T-helper 2 cell treated with Interferon-gamma antibody and Interleukin-4, amounts not matched to agents 5 μg/mL and 100 μg/mL, for 36 hours (primary cell): ENCODE measurements around the gene SFXN4.
A peak's percentile ranks its signal among the peaks of the same experiment; 100 is the strongest.
"Not testable (repeated sequence)": the region's sequence is repeated elsewhere in the genome, so short reads cannot be mapped to it uniquely, and the experiment has no call there.

Experiments
- DNase-seq: peaks from one replicate; pipeline ENCODE4 v3.0.0; 2021; ENCODE audit warnings: low spot score
- H3K27ac Mint-ChIP-seq: one replicate; pipeline ENCODE4 v1.8.0; 2021; ENCODE audit warnings: mild to moderate bottlenecking, mixed read lengths
- H3K27me3 Mint-ChIP-seq: one replicate; pipeline ENCODE4 v1.8.0; 2021; ENCODE audit warnings: low read depth, mixed read lengths
- H3K36me3 Mint-ChIP-seq: one replicate; pipeline ENCODE4 v1.8.0; 2021; ENCODE audit warnings: low read depth, mixed read lengths
- H3K4me1 Mint-ChIP-seq: one replicate; pipeline ENCODE4 v1.8.0; 2021; ENCODE audit warnings: low read depth, mixed read lengths
- H3K4me3 Mint-ChIP-seq: one replicate; pipeline ENCODE4 v1.8.0; 2022; ENCODE audit warnings: mild to moderate bottlenecking, moderate library complexity, mixed read lengths
- H3K9me3 Mint-ChIP-seq: one replicate; pipeline ENCODE4 v1.8.0; 2021; ENCODE audit warnings: mixed read lengths

SFXN4 gene

GRCh38 chr10:119143657-119144056 lies 21.9 kb downstream of the SFXN4 start:
- no peak for DNase-seq
- no peak overlapping the region for H3K27ac Mint-ChIP-seq
- H3K4me1 Mint-ChIP-seq, result peaks cover 15% of the 10 kb centered on the region
- H3K9me3 Mint-ChIP-seq, result no peaks in the 10 kb centered on the region
- peaks cover 27% of the 10 kb centered on the region for H3K36me3 Mint-ChIP-seq
- no peaks in the 10 kb centered on the region for H3K27me3 Mint-ChIP-seq
- H3K4me3 Mint-ChIP-seq, result no peak overlapping the region

GRCh38 chr10:119140603-119141245 lies 24.8 kb downstream of the SFXN4 start:
- Mint-ChIP-seq H3K27ac (no peak overlapping the region), H3K4me1 (peaks cover 21% of the 10 kb centered on the region)

GRCh38 chr10:119139464-119140067 lies 25.9 kb downstream of the SFXN4 start:
- Mint-ChIP-seq H3K27ac (peak overlapping the region; percentile 65), H3K36me3 (peaks cover 46% of the 10 kb centered on the region), H3K27me3 (no peaks in the 10 kb centered on the region), H3K9me3 (no peaks in the 10 kb centered on the region), H3K4me1 (peaks cover 27% of the 10 kb centered on the region), H3K4me3 (no peak overlapping the region)
- DNase-seq, result peak; percentile 32

More at GRCh38 chr10:119140603-119141245, 24.8 kb downstream of the SFXN4 start:
- Mint-ChIP-seq H3K4me3 (no peak overlapping the region), H3K36me3 (peaks cover 40% of the 10 kb centered on the region), H3K9me3 (no peaks in the 10 kb centered on the region), H3K27me3 (no peaks in the 10 kb centered on the region)
- DNase-seq, result no peak

- H3K4me3 Mint-ChIP-seq, result no peak overlapping the region
- no peak for DNase-seq
- H3K27ac Mint-ChIP-seq, result peak overlapping the region; percentile 65
- peaks cover 54% of the 10 kb centered on the region for H3K36me3 Mint-ChIP-seq
- H3K4me1 Mint-ChIP-seq, result peaks cover 32% of the 10 kb centered on the region
- H3K9me3 Mint-ChIP-seq, result no peaks in the 10 kb centered on the region
- H3K27me3 Mint-ChIP-seq, result no peaks in the 10 kb centered on the region
These were observed 26.9 kb downstream of the SFXN4 start for GRCh38 chr10:119138346-119139306.

GRCh38 chr10:119137878-119138277 lies 27.6 kb downstream of the SFXN4 start:
- Mint-ChIP-seq H3K4me1 (peaks cover 38% of the 10 kb centered on the region), H3K36me3 (peaks cover 57% of the 10 kb centered on the region)
- not testable (repeated sequence) for H3K27me3 Mint-ChIP-seq, H3K4me3 Mint-ChIP-seq, DNase-seq, H3K9me3 Mint-ChIP-seq, H3K27ac Mint-ChIP-seq

GRCh38 chr10:119136084-119136483 lies 29.4 kb downstream of the SFXN4 start:
- Mint-ChIP-seq H3K36me3 (peaks cover 69% of the 10 kb centered on the region), H3K4me3 (peak overlapping the region; percentile 21), H3K9me3 (no peaks in the 10 kb centered on the region), H3K27me3 (no peaks in the 10 kb centered on the region), H3K27ac (peak overlapping the region; percentile 71), H3K4me1 (peaks cover 50% of the 10 kb centered on the region)
- no peak for DNase-seq

- Mint-ChIP-seq H3K27me3 (no peaks in the 10 kb centered on the region), H3K9me3 (no peaks in the 10 kb centered on the region), H3K4me1 (peaks cover 55% of the 10 kb centered on the region), H3K27ac (peak overlapping the region; percentile 62), H3K36me3 (peaks cover 73% of the 10 kb centered on the region), H3K4me3 (peak overlapping the region; percentile 30)
- peak; percentile 32 for DNase-seq
These were observed 30.0 kb downstream of the SFXN4 start for GRCh38 chr10:119135513-119135881.

- Mint-ChIP-seq H3K27ac (peak overlapping the region; percentile 97), H3K27me3 (no peaks in the 10 kb centered on the region), H3K9me3 (no peaks in the 10 kb centered on the region), H3K4me3 (peak overlapping the region; percentile 83), H3K36me3 (peaks cover 76% of the 10 kb centered on the region), H3K4me1 (peaks cover 62% of the 10 kb centered on the region)
- peak; percentile 76 for DNase-seq
These were observed 31.6 kb downstream of the SFXN4 start for GRCh38 chr10:119133949-119134348.

GRCh38 chr10:119132521-119133345 lies 32.8 kb downstream of the SFXN4 start:
- no peak for DNase-seq
- peaks cover 57% of the 10 kb centered on the region for H3K4me1 Mint-ChIP-seq

GRCh38 chr10:119131512-119132240 lies 33.8 kb downstream of the SFXN4 start:
- peak; percentile 74 for DNase-seq
- Mint-ChIP-seq H3K4me3 (peak overlapping the region; percentile 83), H3K27me3 (no peaks in the 10 kb centered on the region), H3K36me3 (peaks cover 80% of the 10 kb centered on the region), H3K4me1 (peaks cover 56% of the 10 kb centered on the region), H3K27ac (peak overlapping the region; percentile 97), H3K9me3 (no peaks in the 10 kb centered on the region)

More at GRCh38 chr10:119132521-119133345, 32.8 kb downstream of the SFXN4 start:
- H3K4me3 Mint-ChIP-seq, result peak overlapping the region; percentile 83
- no peaks in the 10 kb centered on the region for H3K27me3 Mint-ChIP-seq
- peak overlapping the region; percentile 97 for H3K27ac Mint-ChIP-seq
- peaks cover 77% of the 10 kb centered on the region for H3K36me3 Mint-ChIP-seq
- no peaks in the 10 kb centered on the region for H3K9me3 Mint-ChIP-seq

GRCh38 chr10:119129721-119130120 lies 35.8 kb downstream of the SFXN4 start:
- peak overlapping the region; percentile 97 for H3K27ac Mint-ChIP-seq
- no peaks in the 10 kb centered on the region for H3K27me3 Mint-ChIP-seq
- DNase-seq, result no peak
- H3K9me3 Mint-ChIP-seq, result no peaks in the 10 kb centered on the region
- H3K36me3 Mint-ChIP-seq, result peaks cover 87% of the 10 kb centered on the region
- H3K4me1 Mint-ChIP-seq, result peaks cover 51% of the 10 kb centered on the region
- no peak overlapping the region for H3K4me3 Mint-ChIP-seq

- peak overlapping the region; percentile 6 for H3K27ac Mint-ChIP-seq
- no peak overlapping the region for H3K4me3 Mint-ChIP-seq
- H3K9me3 Mint-ChIP-seq, result no peaks in the 10 kb centered on the region
- peaks cover 77% of the 10 kb centered on the region for H3K36me3 Mint-ChIP-seq
- H3K27me3 Mint-ChIP-seq, result no peaks in the 10 kb centered on the region
- no peak for DNase-seq
- H3K4me1 Mint-ChIP-seq, result peaks cover 24% of the 10 kb centered on the region
These were observed 39.6 kb downstream of the SFXN4 start for GRCh38 chr10:119125942-119126341.

GRCh38 chr10:119120875-119121274 lies 44.6 kb downstream of the SFXN4 start:
- peaks cover 66% of the 10 kb centered on the region for H3K36me3 Mint-ChIP-seq
- no peaks in the 10 kb centered on the region for H3K9me3 Mint-ChIP-seq
- no peak overlapping the region for H3K4me3 Mint-ChIP-seq
- H3K4me1 Mint-ChIP-seq, result peaks cover 12% of the 10 kb centered on the region
- DNase-seq, result no peak
- H3K27me3 Mint-ChIP-seq, result no peaks in the 10 kb centered on the region
- no peak overlapping the region for H3K27ac Mint-ChIP-seq
